H9 (cell line): Measurements from ENCODE around the gene PLEKHG2. TPM values are rescaled to one million over a fixed set of nuclear protein-coding genes. Genes with fewer than 3 reads are reported as not detected.

ENCODE experiments used
- DNase-seq: peaks from one replicate; pipeline ENCODE4 v3.0.0-alpha.2; 2017
- H2AFZ ChIP-seq: one replicate; pipeline ENCODE4 v1.6.1; 2013; ENCODE audit warnings: mild to moderate bottlenecking, low read length, control low read depth, moderate library complexity
- H2AK5ac ChIP-seq: 2 replicates; pipeline ENCODE4 v1.6.1; 2013; ENCODE audit warnings: low read length, control low read depth, mixed read lengths; ENCODE audit not compliant: insufficient read length
- H2BK120ac ChIP-seq: one replicate; pipeline ENCODE4 v1.6.1; 2013; ENCODE audit warnings: low read depth, mild to moderate bottlenecking, low read length, control low read depth, inconsistent platforms; ENCODE audit not compliant: poor library complexity, severe bottlenecking
- H2BK12ac ChIP-seq: 2 replicates; pipeline ENCODE4 v1.6.1; 2013; ENCODE audit warnings: low read length, control low read depth, mixed read lengths, low read depth; ENCODE audit not compliant: insufficient read length
- H2BK15ac ChIP-seq: 2 replicates; pipeline ENCODE4 v1.6.1; 2013; ENCODE audit warnings: low read depth, low read length, control low read depth
- H2BK20ac ChIP-seq: one replicate; pipeline ENCODE4 v1.6.1; 2013; ENCODE audit warnings: low read depth, mild to moderate bottlenecking, low read length, control low read depth, inconsistent platforms; ENCODE audit not compliant: poor library complexity, severe bottlenecking
- H2BK5ac ChIP-seq: 2 replicates; pipeline ENCODE4 v1.6.1; 2013; ENCODE audit warnings: low read length, control low read depth, mixed read lengths; ENCODE audit not compliant: insufficient read length
- H3K14ac ChIP-seq: 2 replicates; pipeline ENCODE4 v1.6.1; 2013; ENCODE audit warnings: low read length, control low read depth; ENCODE audit not compliant: insufficient read depth
- H3K18ac ChIP-seq: 2 replicates; pipeline ENCODE4 v1.6.1; 2013; ENCODE audit warnings: low read depth, mild to moderate bottlenecking, mixed read lengths, low read length, control low read depth; ENCODE audit not compliant: insufficient read length
- H3K23ac ChIP-seq: 2 replicates; pipeline ENCODE4 v1.6.1; 2013; ENCODE audit warnings: low read length, control low read depth, mixed read lengths, low read depth; ENCODE audit not compliant: insufficient read length
- H3K23me2 ChIP-seq: 2 replicates; pipeline ENCODE4 v1.6.1; 2013; ENCODE audit warnings: low read depth, mild to moderate bottlenecking, mixed read lengths, low read length, control low read depth; ENCODE audit not compliant: insufficient read length, poor library complexity, severe bottlenecking
- H3K27ac ChIP-seq: 2 replicates; pipeline ENCODE4 v1.5.1; 2013; ENCODE audit warnings: low read length, control low read depth, mixed read lengths, low read depth; ENCODE audit not compliant: insufficient read length
- H3K27me3 ChIP-seq: 2 replicates; pipeline ENCODE4 v1.6.1; 2013; ENCODE audit warnings: low read length, control low read depth, inconsistent platforms; ENCODE audit not compliant: insufficient read depth
- H3K4ac ChIP-seq: 2 replicates; pipeline ENCODE4 v1.6.1; 2013; ENCODE audit warnings: low read depth, mild to moderate bottlenecking, control low read depth, inconsistent platforms, low read length, moderate library complexity
- H3K4me1 ChIP-seq: 2 replicates; pipeline ENCODE4 v1.6.1; 2013; ENCODE audit warnings: low read length, control low read depth, inconsistent platforms; ENCODE audit not compliant: insufficient read depth
- H3K4me2 ChIP-seq: 2 replicates; pipeline ENCODE4 v1.6.1; 2013; ENCODE audit warnings: low read length, control low read depth, mixed read lengths; ENCODE audit not compliant: insufficient read length, insufficient read depth
- H3K56ac ChIP-seq: 2 replicates; pipeline ENCODE4 v1.6.1; 2013; ENCODE audit warnings: low read depth, mild to moderate bottlenecking, mixed read lengths, low read length, control low read depth; ENCODE audit not compliant: insufficient read length
- H3K79me1 ChIP-seq: 2 replicates; pipeline ENCODE4 v1.6.1; 2013; ENCODE audit warnings: low read depth, mild to moderate bottlenecking, moderate library complexity, low read length, control low read depth, inconsistent platforms; ENCODE audit not compliant: insufficient read depth, poor library complexity, severe bottlenecking
- H3K79me2 ChIP-seq: 2 replicates; pipeline ENCODE4 v1.6.1; 2013; ENCODE audit warnings: low read length, control low read depth, inconsistent platforms; ENCODE audit not compliant: insufficient read depth
- H3K9ac ChIP-seq: 2 replicates; pipeline ENCODE4 v1.6.1; 2013; ENCODE audit warnings: low read length, control low read depth, mixed read lengths; ENCODE audit not compliant: insufficient read length; ENCODE audit errors: extremely low read depth
- H3K9me3 ChIP-seq: one replicate; pipeline ENCODE4 v1.6.1; 2013; ENCODE audit warnings: low read depth, low read length, inconsistent platforms; ENCODE audit not compliant: control insufficient read depth
- H3T11ph ChIP-seq: one replicate; pipeline ENCODE4 v1.6.1; 2013; ENCODE audit warnings: mild to moderate bottlenecking, low read length, control low read depth, inconsistent platforms
- H4K20me1 ChIP-seq: one replicate; pipeline ENCODE4 v1.6.1; 2013; ENCODE audit not compliant: control insufficient read depth, insufficient read length, insufficient read depth
- H4K5ac ChIP-seq: 2 replicates; pipeline ENCODE4 v1.6.1; 2013; ENCODE audit warnings: low read depth, mild to moderate bottlenecking, mixed read lengths, low read length, control low read depth; ENCODE audit not compliant: insufficient read length
- H4K8ac ChIP-seq: replicated peaks from 2 replicates; pipeline ENCODE4 v1.6.1; 2013; ENCODE audit warnings: low read length, control low read depth, mixed read lengths, low read depth; ENCODE audit not compliant: insufficient read length
- H4K91ac ChIP-seq: 2 replicates; pipeline ENCODE4 v1.6.1; 2013; ENCODE audit warnings: low read depth, mild to moderate bottlenecking, moderate library complexity, mixed read lengths, low read length, control low read depth; ENCODE audit not compliant: insufficient read length
- H3K27ac Mint-ChIP-seq, 3 experiments: 2 replicates in 2 of 3; 3 replicates in 1 of 3; pipeline ENCODE4 v1.8.0; 2020 to 2021; ENCODE audit warnings: mixed read lengths in 3 of 3, mild to moderate bottlenecking in 1 of 3, moderate library complexity in 1 of 3
- H3K27me3 Mint-ChIP-seq: 2 replicates; pipeline ENCODE4 v1.8.0; 2021; ENCODE audit warnings: low read depth, mild to moderate bottlenecking, moderate library complexity, mixed read lengths
- H3K36me3 Mint-ChIP-seq, 3 experiments: 2 replicates in 2 of 3; 3 replicates in 1 of 3; pipeline ENCODE4 v1.8.0; 2020 to 2021; ENCODE audit warnings: low read depth in 3 of 3, mixed read lengths in 3 of 3; ENCODE audit not compliant: insufficient read depth in 1 of 3
- H3K4me1 Mint-ChIP-seq, 2 experiments: 2 replicates each; pipeline ENCODE4 v1.8.0; 2020; ENCODE audit warnings: mixed read lengths in 2 of 2
- H3K4me3 Mint-ChIP-seq, 2 experiments: 2 replicates in 1 of 2; 3 replicates in 1 of 2; pipeline ENCODE4 v1.8.0; 2020 to 2021; ENCODE audit warnings: mild to moderate bottlenecking in 2 of 2, mixed read lengths in 2 of 2, moderate library complexity in 1 of 2
- H3K9me3 Mint-ChIP-seq, 2 experiments: 2 replicates in 1 of 2; 3 replicates in 1 of 2; pipeline ENCODE4 v1.8.0; 2020; ENCODE audit warnings: mild to moderate bottlenecking in 2 of 2, mixed read lengths in 2 of 2, moderate library complexity in 1 of 2
- CTCF ChIP-seq: fragments of 200-600 bp; sonication (generic); conservative IDR thresholded peaks from 3 replicates; pipeline ENCODE4 v1.8.0; 2021; ENCODE audit warnings: antibody characterized with exemption, mild to moderate bottlenecking
- WGBS: extraction: QIAGEN DNeasy Blood & Tissue Kit; methylation state at CpG from one replicate; pipeline ENCODE4 v1.1.7; 2013; ENCODE audit warnings: missing lambda C conversion rate, low lambda C conversion rate, mixed read lengths; ENCODE audit not compliant: insufficient read length; ENCODE audit errors: extremely low coverage; 5-methylcytosine and 5-hydroxymethylcytosine counted together
- total RNA-seq: library from RNA; stranded (reverse); gene quantifications from 2 replicates; pipeline ENCODE4 v1.2.1, GENCODE V29; 2021

PLEKHG2 gene
- total RNA-seq, 1 experiment from 2014 or later, result 167 TPM

GRCh38 chr19:39434123-39435076, 21.9 kb downstream of the PLEKHG2 start:
- Histone ChIP-seq H2BK120ac (no peak overlapping the region), H2BK20ac (no peak overlapping the region), H3K4ac (no peak overlapping the region), H3K14ac (no peak overlapping the region), H4K8ac (no peak overlapping the region), H3K79me2 (peaks cover 6% of the 10 kb centered on the region; the same call in 1 of the 2 replicates), H3K9me3 (no peaks in the 10 kb centered on the region), H4K20me1 (no peaks in the 10 kb centered on the region), H3K27me3 (no peaks in the 10 kb centered on the region), H2BK12ac (no peak overlapping the region), H3K9ac (peak overlapping the region; percentile 43), H2BK5ac (no peak overlapping the region), H3K27ac (peak overlapping the region; percentile 51), H4K5ac (no peak overlapping the region), H2BK15ac (no peak overlapping the region), H3K18ac (no peak overlapping the region), H3K23ac (no peak overlapping the region), H3K23me2 (peaks cover 10% of the 10 kb centered on the region), H3K56ac (no peak overlapping the region), H2AFZ (no peak overlapping the region), H3K4me2 (peak overlapping the region; percentile 75), H3T11ph (no peak overlapping the region), H4K91ac (no peak overlapping the region), H3K4me1 (no peaks in the 10 kb centered on the region), H3K79me1 (peaks cover 9% of the 10 kb centered on the region), H2AK5ac (no peak overlapping the region)
- H3K4me1 Mint-ChIP-seq, result peaks cover 35 to 43% of the 10 kb centered on the region in 2 experiments
- WGBS, result no CpG with 5 or more reads among the region's 10 CpGs
- peak overlapping the region; percentile 75 to 92 (median 87); a peak in 6 of 7 replicates for H3K27ac Mint-ChIP-seq
- H3K36me3 Mint-ChIP-seq, result peaks cover 32 to 40% (median 37%) of the 10 kb centered on the region in 3 experiments
- no peak for TF ChIP-seq CTCF
- DNase-seq, result no peak
- peak overlapping the region; percentile 98 to 100 for H3K4me3 Mint-ChIP-seq
- peaks cover 0 to 7% of the 10 kb centered on the region in 2 experiments; a peak in 2 of 5 replicates for H3K9me3 Mint-ChIP-seq
- H3K27me3 Mint-ChIP-seq, result peaks cover 5% of the 10 kb centered on the region
